Uterus (tissue), 2 donors: Measurements from ENCODE around the gene ALDH9A1.

Experiments used
- POLR2A ChIP-seq, 2 donors: fragments of 450-650 bp; IDR thresholded peaks; one replicate each; pipeline ENCODE4 v1.6.1; 2016; ENCODE audit warnings: antibody characterized with exemption in 2 of 2, mild to moderate bottlenecking in 1 of 2, moderate library complexity in 1 of 2
- TF ChIP-seq, protein P1 (sequence below), 4 experiments: fragments of 200-600 bp in 2 of 4; fragments of 450-650 bp in 2 of 4; sonication (generic) in 2 of 4; IDR thresholded peaks; one replicate each; pipeline ENCODE4 v1.5.1; 2016 to 2019; ENCODE audit warnings: antibody characterized with exemption in 4 of 4, mild to moderate bottlenecking in 2 of 4, moderate library complexity in 1 of 4

DNA sequence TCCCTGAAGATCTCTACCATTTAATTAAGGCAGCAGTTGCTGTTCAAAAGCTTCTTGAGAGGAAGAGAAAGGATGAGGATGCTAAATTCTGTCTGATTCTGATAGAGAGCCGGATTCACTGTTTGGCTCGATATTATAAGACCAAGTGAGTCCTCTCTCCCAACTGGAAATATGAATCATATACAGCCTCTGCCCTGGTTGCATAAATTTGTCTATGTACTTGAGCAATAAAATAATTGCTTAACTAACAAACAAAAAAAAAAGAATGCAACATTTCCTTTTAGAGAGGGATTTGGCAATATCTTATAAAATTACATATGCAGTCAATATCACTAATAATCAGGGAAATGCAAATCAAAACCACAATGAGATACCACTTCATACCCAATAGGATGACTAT lies 26.8 kb downstream of the ALDH9A1 start:
- no peak for TF ChIP-seq POLR2A (IDR thresholded peaks at IDR 0.05)
- TF ChIP-seq, protein P1, sequence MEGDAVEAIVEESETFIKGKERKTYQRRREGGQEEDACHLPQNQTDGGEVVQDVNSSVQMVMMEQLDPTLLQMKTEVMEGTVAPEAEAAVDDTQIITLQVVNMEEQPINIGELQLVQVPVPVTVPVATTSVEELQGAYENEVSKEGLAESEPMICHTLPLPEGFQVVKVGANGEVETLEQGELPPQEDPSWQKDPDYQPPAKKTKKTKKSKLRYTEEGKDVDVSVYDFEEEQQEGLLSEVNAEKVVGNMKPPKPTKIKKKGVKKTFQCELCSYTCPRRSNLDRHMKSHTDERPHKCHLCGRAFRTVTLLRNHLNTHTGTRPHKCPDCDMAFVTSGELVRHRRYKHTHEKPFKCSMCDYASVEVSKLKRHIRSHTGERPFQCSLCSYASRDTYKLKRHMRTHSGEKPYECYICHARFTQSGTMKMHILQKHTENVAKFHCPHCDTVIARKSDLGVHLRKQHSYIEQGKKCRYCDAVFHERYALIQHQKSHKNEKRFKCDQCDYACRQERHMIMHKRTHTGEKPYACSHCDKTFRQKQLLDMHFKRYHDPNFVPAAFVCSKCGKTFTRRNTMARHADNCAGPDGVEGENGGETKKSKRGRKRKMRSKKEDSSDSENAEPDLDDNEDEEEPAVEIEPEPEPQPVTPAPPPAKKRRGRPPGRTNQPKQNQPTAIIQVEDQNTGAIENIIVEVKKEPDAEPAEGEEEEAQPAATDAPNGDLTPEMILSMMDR (IDR thresholded peaks at IDR 0.05): no peak
